ENCODE data around the gene SPPL2B. TPM values are rescaled to one million over a fixed set of nuclear protein-coding genes. Genes with fewer than 3 reads are reported as not detected.

Gene SPPL2B
- total and polyA plus RNA-seq, 8 donors, result 13.6 to 450 (median 74.1) TPM

GRCh38 chr19:2353887-2354592, 25.6 kb downstream of the SPPL2B start:
- TF ChIP-seq POLR2A (IDR thresholded peaks at IDR 0.05) (no peak), CTCF (IDR thresholded peaks at IDR 0.05) (no peak)
- H3K27ac ChIP-seq, result no peak overlapping the region
- 91 to 93% (median 92%) methylated on average over 25 to 34 of the region's 34 CpGs for WGBS, 5 donors
- no peak for DNase-seq
- H3K4me1 ChIP-seq, result no peaks in the 10 kb centered on the region
- intact Hi-C loops (cut with DNase I; ENCODE audit: low total_unique reads), result no loop called here
- no peak overlapping the region for H3K4me3 ChIP-seq
- peaks cover 0 to 10% (median 0%) of the 10 kb centered on the region in 3 donors for H3K27me3 ChIP-seq
- no peaks in the 10 kb centered on the region for H3K9me3 ChIP-seq
- peaks cover 12 to 65% (median 55%) of the 10 kb centered on the region in 4 donors for H3K36me3 ChIP-seq

- no peaks in the 10 kb centered on the region for H3K4me1 ChIP-seq
- H3K36me3 ChIP-seq, result peaks cover 12 to 63% (median 54%) of the 10 kb centered on the region in 4 donors
- H3K27ac ChIP-seq, result no peak overlapping the region
- H3K27me3 ChIP-seq, result peaks cover 0 to 16% (median under 1%) of the 10 kb centered on the region in 3 donors
- no peak for TF ChIP-seq CTCF (IDR thresholded peaks at IDR 0.05)
- TF ChIP-seq EP300 (IDR thresholded peaks at IDR 0.05), result no peak
- TF ChIP-seq POLR2AphosphoS5 (IDR thresholded peaks at IDR 0.05), result no peak
- TF ChIP-seq POLR2A (IDR thresholded peaks at IDR 0.05), result no peak
- DNase-seq, result no peak
- 88 to 94% (median 91%) methylated on average over 9 to 17 of the region's 17 CpGs for WGBS, 5 donors
- no peak overlapping the region for H3K4me3 ChIP-seq
- intact Hi-C loops (cut with DNase I; ENCODE audit: low total_unique reads), result no loop called here
- H3K9me3 ChIP-seq, result no peaks in the 10 kb centered on the region
Observed at GRCh38 chr19:2354670-2355069, 26.2 kb downstream of the SPPL2B start.

- H3K4me1 ChIP-seq, result peaks cover 0 to 6% (median 3%) of the 10 kb centered on the region in 4 donors
- 81 to 87% (median 84%) methylated on average over 23 to 24 of the region's 24 CpGs for WGBS, 5 donors
- no peak overlapping the region for H3K27ac ChIP-seq
- intact Hi-C loops (cut with DNase I; ENCODE audit: low total_unique reads), result no loop called here
- DNase-seq, result no peak
- no peak overlapping the region for H3K4me3 ChIP-seq
- no peaks in the 10 kb centered on the region for H3K9me3 ChIP-seq
- peaks cover 0 to 24% (median 8%) of the 10 kb centered on the region in 3 donors for H3K27me3 ChIP-seq
- no peak for TF ChIP-seq POLR2A (IDR thresholded peaks at IDR 0.05)
- no peak for TF ChIP-seq EP300 (IDR thresholded peaks at IDR 0.05)
- no peak for TF ChIP-seq POLR2AphosphoS5 (IDR thresholded peaks at IDR 0.05)
- TF ChIP-seq CTCF (IDR thresholded peaks at IDR 0.05), result no peak
- peaks cover 12 to 56% (median 47%) of the 10 kb centered on the region in 4 donors for H3K36me3 ChIP-seq
Observed at GRCh38 chr19:2355168-2356035, 26.9 kb downstream of the SPPL2B start.

GRCh38 chr19:2356036-2356646, 27.7 kb downstream of the SPPL2B start:
- 75 to 82% (median 79%) methylated on average over 21 of the region's 21 CpGs for WGBS, 5 donors
- no peaks in the 10 kb centered on the region for H3K9me3 ChIP-seq
- peaks cover 0 to 9% (median 3%) of the 10 kb centered on the region in 4 donors for H3K4me1 ChIP-seq
- peaks cover 0 to 31% (median 14%) of the 10 kb centered on the region in 3 donors for H3K27me3 ChIP-seq
- H3K27ac ChIP-seq, result no peak overlapping the region
- intact Hi-C loops (cut with DNase I; ENCODE audit: low total_unique reads), result no loop called here
- TF ChIP-seq EP300 (IDR thresholded peaks at IDR 0.05), result no peak
- no peak for TF ChIP-seq POLR2AphosphoS5 (IDR thresholded peaks at IDR 0.05)
- TF ChIP-seq CTCF (IDR thresholded peaks at IDR 0.05), result no peak
- no peak for TF ChIP-seq POLR2A (IDR thresholded peaks at IDR 0.05)
- DNase-seq, result no peak
- H3K4me3 ChIP-seq, result no peak overlapping the region
- H3K36me3 ChIP-seq, result peaks cover 12 to 48% (median 40%) of the 10 kb centered on the region in 4 donors
